Measurements from ENCODE around the gene CAMTA1. TPM values are rescaled to one million over a fixed set of nuclear protein-coding genes. Genes with fewer than 3 reads are reported as not detected.

CAMTA1 gene
- total and polyA plus RNA-seq, 9 of the 15 experiments (the other 6 are each of a cell fraction or from before 2014, with no cell fraction given), result 43.9 to 161 (median 65.9) TPM

DNA sequence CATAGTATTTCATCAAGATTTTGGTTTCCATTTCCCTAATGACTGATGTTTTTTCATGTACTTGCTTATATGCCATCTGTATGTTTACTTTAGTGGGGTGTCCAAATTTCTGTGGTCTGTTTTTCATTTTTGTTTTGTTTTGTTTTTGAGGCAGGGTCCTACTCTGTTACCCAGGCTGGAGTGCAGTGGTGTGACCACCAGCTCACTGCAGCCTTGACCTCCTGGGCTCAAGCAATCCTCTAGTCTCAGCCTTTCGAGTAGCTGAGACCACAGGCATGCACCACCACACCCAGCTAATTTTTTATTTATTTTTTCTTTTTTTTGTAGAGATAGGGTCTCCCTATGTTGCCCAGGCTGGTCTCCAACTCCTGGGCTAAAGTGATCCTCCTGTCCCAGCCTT lies 607.9 kb downstream of the CAMTA1 start:
- CTCF ChIA-PET (ENCODE audit: low intra/inter-chr PET ratio), result no interaction called here
- H3K4me3 ChIP-seq, result no peak overlapping the region
- H3K27ac ChIP-seq (ENCODE audit: extremely low read depth, low read depth, low read length), result no peak overlapping the region
- 0% methylated on average over 1 of the region's 1 CpG for whole genome bisulfite sequencing (ENCODE audit: insufficient coverage, low coverage, missing lambda C conversion rate)
- H4K20me1 ChIP-seq (replicated peaks; ENCODE audit: control insufficient read depth, insufficient read depth, low read length), result peaks cover 3% of the 10 kb centered on the region; the same call in 1 of the 2 replicates
- H3K36me3 ChIP-seq (ENCODE audit: control insufficient read depth, insufficient read depth, low read length), result no peaks in the 10 kb centered on the region
- no peak overlapping the region for H3K9ac ChIP-seq (ENCODE audit: insufficient read depth in 1 of 2, low read depth in 2 of 2, low read length in 2 of 2)
- no peak overlapping the region for H3K4me2 ChIP-seq (ENCODE audit: insufficient read depth, low read length)
- FAIRE-seq, result no peak
- no TSS peak for BruUV-seq (replicated peaks)
- no peak overlapping the region for H2AFZ ChIP-seq (ENCODE audit: low read depth, low read length)
- no peaks in the 10 kb centered on the region for H3K79me2 ChIP-seq (ENCODE audit: control insufficient read depth, insufficient read depth, low read length)
- no peak for DNase-seq (ENCODE audit: extremely low read depth in 1 of 4, low spot score in 3 of 4)
- in situ Hi-C loops (cut with MboI), result no loop called here
- no peaks in the 10 kb centered on the region for H3K9me1 ChIP-seq (ENCODE audit: control insufficient read depth, insufficient read depth, low read length)
- peaks cover 0 to 24% of the 10 kb centered on the region in 2 experiments; a peak in 2 of 5 replicates for H3K27me3 ChIP-seq (ENCODE audit: control insufficient read depth in 2 of 2, insufficient read depth in 2 of 2, low read length in 2 of 2)
- intact Hi-C loops (cut with micrococcal nuclease), result no loop called here
- POLR2A ChIA-PET, result interaction anchor here (0.6 to 1.2 kb wide), 2 partner anchors 10 to 126 kb away, joined by 3 read pairs; no protein-coding TSS in a partner anchor
- H3K9me3 ChIP-seq (replicated peaks; ENCODE audit: control insufficient read depth, insufficient read depth, low read depth, low read length), result no peaks in the 10 kb centered on the region
- ATAC-seq, result no peak
- no peaks in the 10 kb centered on the region for H3K4me1 ChIP-seq (replicated peaks in 1 of 2; ENCODE audit: control insufficient read depth in 2 of 2, insufficient read depth in 2 of 2, low read length in 2 of 2)
- TF ChIP-seq, protein P1, sequence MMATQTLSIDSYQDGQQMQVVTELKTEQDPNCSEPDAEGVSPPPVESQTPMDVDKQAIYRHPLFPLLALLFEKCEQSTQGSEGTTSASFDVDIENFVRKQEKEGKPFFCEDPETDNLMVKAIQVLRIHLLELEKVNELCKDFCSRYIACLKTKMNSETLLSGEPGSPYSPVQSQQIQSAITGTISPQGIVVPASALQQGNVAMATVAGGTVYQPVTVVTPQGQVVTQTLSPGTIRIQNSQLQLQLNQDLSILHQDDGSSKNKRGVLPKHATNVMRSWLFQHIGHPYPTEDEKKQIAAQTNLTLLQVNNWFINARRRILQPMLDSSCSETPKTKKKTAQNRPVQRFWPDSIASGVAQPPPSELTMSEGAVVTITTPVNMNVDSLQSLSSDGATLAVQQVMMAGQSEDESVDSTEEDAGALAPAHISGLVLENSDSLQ (IDR thresholded peaks at IDR 0.05), result no peak
- TF ChIP-seq TSHZ1 (CRISPR knock-in tag; IDR thresholded peaks at IDR 0.05) (no peak), SUPT5H (IDR thresholded peaks at IDR 0.05) (no peak), KLF6 (CRISPR knock-in tag; IDR thresholded peaks at IDR 0.05; ENCODE audit: borderline replicate concordance) (no peak), MYBL2 (IDR thresholded peaks at IDR 0.05; ENCODE audit: low read depth) (no peak), MYBL2 (CRISPR knock-in tag; IDR thresholded peaks at IDR 0.05; ENCODE audit: borderline replicate concordance) (no peak), ARNT (IDR thresholded peaks at IDR 0.05) (no peak), RAD51 (IDR thresholded peaks at IDR 0.05; ENCODE audit: borderline replicate concordance, low read depth) (no peak), ZNF76 (CRISPR knock-in tag; IDR thresholded peaks at IDR 0.05; ENCODE audit: borderline replicate concordance) (no peak), MCM3 (IDR thresholded peaks at IDR 0.05) (no peak)
- TF ChIP-seq, protein P2, sequence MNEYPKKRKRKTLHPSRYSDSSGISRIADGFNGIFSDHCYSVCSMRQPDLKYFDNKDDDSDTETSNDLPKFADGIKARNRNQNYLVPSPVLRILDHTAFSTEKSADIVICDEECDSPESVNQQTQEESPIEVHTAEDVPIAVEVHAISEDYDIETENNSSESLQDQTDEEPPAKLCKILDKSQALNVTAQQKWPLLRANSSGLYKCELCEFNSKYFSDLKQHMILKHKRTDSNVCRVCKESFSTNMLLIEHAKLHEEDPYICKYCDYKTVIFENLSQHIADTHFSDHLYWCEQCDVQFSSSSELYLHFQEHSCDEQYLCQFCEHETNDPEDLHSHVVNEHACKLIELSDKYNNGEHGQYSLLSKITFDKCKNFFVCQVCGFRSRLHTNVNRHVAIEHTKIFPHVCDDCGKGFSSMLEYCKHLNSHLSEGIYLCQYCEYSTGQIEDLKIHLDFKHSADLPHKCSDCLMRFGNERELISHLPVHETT (CRISPR knock-in tag; conservative IDR thresholded peaks at IDR 0.05 in 1 of 2, IDR thresholded peaks at IDR 0.05 in 1 of 2), result no peak
